Umbilical cord (tissue), 2 donors: ENCODE results near the gene WNK1. TPM values are rescaled to one million over a fixed set of nuclear protein-coding genes. Genes with fewer than 3 reads are reported as not detected.

ENCODE experiments used
- DNase-seq: peaks from one replicate; pipeline ENCODE4 v3.0.0-alpha.2; 2015; ENCODE audit warnings: low spot score
- total RNA-seq: library from RNA; depleted of rRNA; stranded (reverse); fragments of >200 nt; gene quantifications from one replicate; pipeline ENCODE4 v1.2.3, GENCODE V29; 2014; ENCODE audit warnings: low replicate concordance; ENCODE audit not compliant: insufficient read depth

Gene WNK1
- total RNA-seq, 1 donor from 2014 or later = 72.2 TPM

DNA sequence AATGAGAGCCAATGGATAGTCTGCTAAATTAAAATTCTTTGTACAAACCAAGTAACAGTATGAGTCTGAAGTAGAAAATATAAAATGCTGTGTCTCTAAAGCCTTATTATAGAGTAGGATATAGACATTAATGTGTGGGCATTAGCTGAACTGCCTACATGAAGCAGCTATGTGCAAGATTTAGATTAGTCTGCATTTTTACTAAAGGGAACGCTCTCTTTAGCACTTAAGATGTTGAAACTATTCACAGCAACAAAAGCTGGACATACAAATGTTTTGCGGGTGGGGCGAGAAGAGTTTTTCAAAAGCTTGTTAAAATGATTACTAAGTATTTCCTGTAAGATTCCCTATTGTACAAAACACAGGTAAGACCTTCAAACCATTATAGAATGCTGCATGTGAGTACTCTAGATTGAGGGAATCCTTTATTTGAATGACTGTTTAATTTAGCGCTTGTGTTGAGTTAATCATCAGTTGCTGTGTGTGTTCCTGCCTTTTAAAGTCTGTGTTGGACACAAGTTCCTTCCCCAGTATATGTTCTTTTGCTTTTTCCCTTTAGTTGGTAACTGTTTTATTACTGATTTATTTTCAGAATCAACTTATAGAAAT, 110.0 kb downstream of the WNK1 start:
- DNase-seq = no peak

DNA sequence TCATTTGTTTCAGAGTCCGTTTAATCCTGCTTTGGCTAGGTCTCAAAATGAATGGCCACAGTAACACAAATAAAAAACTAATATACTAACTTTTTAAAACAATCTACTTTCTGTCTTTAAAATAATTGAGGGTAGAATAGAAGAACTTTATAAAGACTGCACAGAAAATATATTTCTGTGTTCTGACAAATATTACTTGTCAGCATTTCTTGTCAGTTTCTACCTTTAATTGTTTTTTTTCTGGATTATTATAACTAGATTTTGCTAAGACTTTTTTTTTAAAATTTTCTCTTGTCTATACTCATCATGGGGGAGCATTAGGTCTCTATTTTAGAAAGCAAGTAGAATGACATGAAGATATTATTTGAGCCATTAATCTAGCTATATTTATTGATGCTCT, 110.9 kb downstream of the WNK1 start:
- DNase-seq = no peak

- no peak for DNase-seq
These were observed 113.2 kb downstream of the WNK1 start for GRCh38 chr12:865614-866013.

GRCh38 chr12:867905-868304, 115.5 kb downstream of the WNK1 start:
- DNase-seq = no peak

DNA sequence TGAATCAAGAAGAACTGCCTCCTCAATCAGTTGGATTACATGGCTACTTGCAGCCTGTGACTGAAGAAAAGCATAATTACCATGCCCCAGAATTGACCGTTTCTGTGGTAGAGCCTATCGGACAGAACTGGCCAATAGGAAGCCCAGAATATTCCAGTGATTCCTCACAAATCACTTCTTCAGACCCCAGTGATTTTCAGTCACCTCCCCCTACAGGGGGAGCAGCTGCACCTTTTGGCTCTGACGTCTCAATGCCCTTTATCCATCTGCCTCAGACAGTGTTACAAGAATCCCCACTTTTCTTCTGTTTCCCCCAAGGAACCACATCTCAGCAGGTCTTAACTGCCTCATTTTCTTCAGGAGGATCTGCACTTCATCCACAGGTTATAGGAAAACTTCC, 116.3 kb downstream of the WNK1 start:
- no peak for DNase-seq

DNA sequence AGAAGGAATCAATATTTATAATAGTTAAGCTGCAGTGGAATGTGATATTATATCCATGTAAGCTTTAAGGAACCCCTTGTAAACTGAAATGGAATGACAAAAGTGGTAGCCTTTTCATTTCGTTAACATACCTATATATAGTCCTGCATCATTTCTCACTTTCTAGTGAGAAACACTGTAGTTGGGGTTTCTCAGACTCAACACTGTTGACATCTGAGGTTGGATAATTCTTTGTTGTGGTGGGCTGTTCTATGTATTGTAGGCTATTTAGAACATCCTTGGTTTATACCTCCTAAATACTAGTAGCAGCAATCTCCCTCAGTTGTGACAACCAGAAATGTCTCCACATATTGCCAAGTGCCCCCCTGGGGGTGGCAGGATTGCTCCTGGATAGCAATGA, 118.0 kb downstream of the WNK1 start:
- DNase-seq = no peak

GRCh38 chr12:873954-874353, 121.6 kb downstream of the WNK1 start:
- DNase-seq = no peak

DNA sequence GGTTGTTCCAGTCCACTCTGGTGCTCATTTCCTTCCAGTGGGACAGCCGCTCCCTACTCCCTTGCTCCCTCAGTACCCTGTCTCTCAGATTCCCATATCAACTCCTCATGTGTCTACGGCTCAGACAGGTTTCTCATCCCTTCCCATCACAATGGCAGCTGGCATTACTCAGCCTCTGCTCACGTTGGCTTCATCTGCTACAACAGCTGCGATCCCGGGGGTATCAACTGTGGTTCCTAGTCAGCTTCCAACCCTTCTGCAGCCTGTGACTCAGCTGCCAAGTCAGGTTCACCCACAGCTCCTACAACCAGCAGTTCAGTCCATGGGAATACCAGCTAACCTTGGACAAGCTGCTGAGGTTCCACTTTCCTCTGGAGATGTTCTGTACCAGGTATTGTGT, 127.3 kb downstream of the WNK1 start:
- DNase-seq = no peak

- no peak for DNase-seq
These were observed 128.3 kb downstream of the WNK1 start for GRCh38 chr12:880656-881055.

- no peak for DNase-seq
These were observed 132.5 kb downstream of the WNK1 start for GRCh38 chr12:884746-885414.

GRCh38 chr12:885701-886100, 133.3 kb downstream of the WNK1 start:
- no peak for DNase-seq

- no peak for DNase-seq
These were observed 133.8 kb downstream of the WNK1 start for GRCh38 chr12:886206-886605.

DNA sequence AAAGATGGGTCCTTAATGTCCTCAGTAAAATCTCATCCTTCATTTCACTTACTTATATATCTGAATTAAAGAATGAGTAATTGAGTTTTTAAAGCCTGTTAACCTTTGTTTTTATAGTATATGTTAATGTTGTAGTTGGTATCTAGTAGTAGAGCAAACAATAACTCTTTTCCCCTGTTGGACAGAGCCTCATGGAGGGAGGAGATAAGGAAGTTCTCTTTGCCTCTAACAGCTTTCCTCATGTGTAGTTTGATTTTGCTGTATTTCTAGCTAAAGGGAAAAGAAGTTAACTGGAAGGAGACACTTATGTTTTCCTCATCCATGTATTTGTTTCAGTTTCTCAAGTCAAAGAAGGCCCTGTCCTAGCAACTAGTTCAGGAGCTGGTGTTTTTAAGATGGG, 141.8 kb downstream of the WNK1 start:
- no peak for DNase-seq

DNA sequence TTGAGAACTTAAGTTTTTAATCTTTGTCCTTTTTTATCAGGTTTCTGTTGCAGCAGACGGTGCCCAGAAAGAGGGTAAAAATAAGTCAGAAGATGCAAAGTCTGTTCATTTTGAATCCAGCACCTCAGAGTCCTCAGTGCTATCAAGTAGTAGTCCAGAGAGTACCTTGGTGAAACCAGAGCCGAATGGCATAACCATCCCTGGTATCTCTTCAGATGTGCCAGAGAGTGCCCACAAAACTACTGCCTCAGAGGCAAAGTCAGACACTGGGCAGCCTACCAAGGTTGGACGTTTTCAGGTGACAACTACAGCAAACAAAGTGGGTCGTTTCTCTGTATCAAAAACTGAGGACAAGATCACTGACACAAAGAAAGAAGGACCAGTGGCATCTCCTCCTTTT, 143.7 kb downstream of the WNK1 start:
- DNase-seq = no peak

- DNase-seq = no peak
These were observed 145.0 kb downstream of the WNK1 start for GRCh38 chr12:897386-897785.

- DNase-seq = no peak
These were observed 150.2 kb downstream of the WNK1 start for GRCh38 chr12:902581-902980.

DNA sequence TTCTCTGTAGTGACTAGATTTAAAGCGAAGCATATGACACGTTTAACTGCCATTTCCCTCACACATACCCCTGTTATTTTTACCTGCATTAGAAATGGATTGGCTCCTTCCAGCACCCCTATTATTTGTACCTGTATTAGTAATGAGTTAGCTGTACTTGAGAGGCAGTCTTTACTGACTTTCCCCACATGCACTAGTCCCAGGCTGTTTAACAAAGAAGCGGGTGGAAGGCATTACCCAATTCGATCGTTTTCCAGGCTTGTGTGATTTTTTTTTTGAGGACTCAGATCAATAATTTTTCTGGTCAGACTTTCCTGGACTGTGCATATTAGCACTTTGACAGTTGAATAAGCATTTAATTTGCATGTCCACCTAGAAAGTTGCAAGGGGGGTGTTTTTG, 150.7 kb downstream of the WNK1 start:
- DNase-seq = no peak

GRCh38 chr12:904010-904414, 151.6 kb downstream of the WNK1 start:
- DNase-seq = no peak

- no peak for DNase-seq
These were observed 153.1 kb downstream of the WNK1 start for GRCh38 chr12:905261-906031.

DNA sequence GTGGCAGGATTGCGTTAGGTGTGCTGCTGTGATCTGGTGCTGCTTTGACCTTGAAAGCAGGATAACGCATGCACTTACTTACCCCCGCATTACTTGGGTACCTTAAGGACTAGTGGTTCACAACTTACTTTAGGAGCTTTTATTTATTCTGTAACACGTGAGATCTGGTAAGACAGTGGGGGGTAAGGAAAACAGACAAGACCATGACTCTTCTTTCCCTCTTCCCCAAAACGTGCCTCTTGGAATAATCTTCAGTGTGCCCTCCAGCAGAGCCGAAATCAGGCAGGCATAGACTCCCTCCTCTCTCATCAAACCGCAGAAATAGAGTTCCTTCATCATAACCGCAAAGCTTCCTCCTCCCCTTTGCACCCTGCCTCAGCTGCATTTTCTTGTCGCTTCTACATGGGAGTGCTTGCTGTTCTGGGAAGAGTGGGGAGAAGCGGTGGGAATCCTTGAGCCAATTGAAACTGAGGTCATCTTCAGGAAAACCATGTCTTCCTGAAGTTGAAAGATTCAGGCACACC, 153.7 kb downstream of the WNK1 start:
- no peak for DNase-seq

- DNase-seq = no peak
These were observed 155.2 kb downstream of the WNK1 start for GRCh38 chr12:907413-908185.

- DNase-seq = no peak
These were observed 157.5 kb downstream of the WNK1 start for GRCh38 chr12:909861-910260.
